Ovary (tissue), 9 donors: ENCODE measurements around the gene NIM1K. TPM values are rescaled to one million over a fixed set of nuclear protein-coding genes. Genes with fewer than 3 reads are reported as not detected.

Experiments used
- DNase-seq, 5 donors: peaks; one replicate each; pipeline ENCODE4 v3.0.0-alpha.2; 2019 to 2020
- H3K27ac ChIP-seq, 2 donors: fragments of 200-600 bp; one replicate each; pipeline versions ENCODE4 v1.5.1 to v1.8.0; 2019 to 2022
- H3K27me3 ChIP-seq: fragments of 200-600 bp; one replicate; pipeline ENCODE4 v1.8.0; 2022
- H3K36me3 ChIP-seq: fragments of 200-600 bp; sonication (generic); one replicate; pipeline ENCODE4 v1.5.1; 2019
- H3K4me1 ChIP-seq: one replicate; pipeline ENCODE4 v1.8.1; 2013; ENCODE audit warnings: mild to moderate bottlenecking, moderate library complexity; ENCODE audit not compliant: insufficient read depth
- H3K4me3 ChIP-seq: fragments of 200-600 bp; sonication (generic); one replicate; pipeline ENCODE4 v1.5.1; 2017
- H3K9me3 ChIP-seq, 2 donors: fragments of 200-600 bp in 1 of 2; sonication (generic) in 1 of 2; one replicate each; pipeline versions ENCODE4 v1.5.1 to v1.8.1; 2013 to 2019; ENCODE audit warnings: mild to moderate bottlenecking in 1 of 2, moderate library complexity in 1 of 2
- CTCF ChIP-seq, 3 donors: fragments of 450-650 bp in 2 of 3; fragments of 200-600 bp in 1 of 3; IDR thresholded peaks; one replicate each; pipeline versions ENCODE4 v1.5.1 to v1.8.0; 2016 to 2022; ENCODE audit warnings: antibody characterized with exemption in 3 of 3, mild to moderate bottlenecking in 1 of 3
- EP300 ChIP-seq: sonication (generic); formaldehyde crosslinking; IDR thresholded peaks from one replicate; pipeline ENCODE4 v1.6.1; 2017; ENCODE audit warnings: antibody characterized with exemption
- POLR2A ChIP-seq: fragments of 450-650 bp; IDR thresholded peaks from one replicate; pipeline ENCODE4 v1.6.1; 2017; ENCODE audit warnings: antibody characterized with exemption, mild to moderate bottlenecking, moderate library complexity
- WGBS, 3 donors: extraction: QIAGEN DNeasy Blood & Tissue Kit in 1 of 3; methylation state at CpG; one replicate each; pipeline versions ENCODE4 v1.1.5 to v1.1.7; 2013 to 2017; 5-methylcytosine and 5-hydroxymethylcytosine counted together
- intact Hi-C, 4 donors: fragments of 100-400 bp; cut with DNase I; formaldehyde crosslinking; loops; one replicate each; pipeline versions ENCODE4 v1.11.0 to v1.15.1; 2022 to 2023
- polyA plus RNA-seq, 2 donors: library from polyadenylated mRNA; stranded (reverse); fragments of 200-250 nt in 1 of 2; fragments of 350-450 nt in 1 of 2; fragmentation: Illumina TruSeq in 1 of 2; extraction: RNeasy Lipid Tissue Mini Kit (QIAGEN cat#74804) in 1 of 2; gene quantifications; one replicate each; pipeline ENCODE4 v1.2.3, GENCODE V29; 2013 to 2014
- total RNA-seq, 7 donors: library from RNA; depleted of rRNA in 2 of 7; stranded (reverse); fragments of >200 nt in 2 of 7; fragmentation: NEBNext Ultra II Directional in 3 of 7; extraction: Animal tissue kit (Norgen Biotek cat#: 25700) in 3 of 7; gene quantifications; one replicate each; pipeline versions ENCODE4 v1.1.0 to v1.2.4, GENCODE V29; 2016 to 2023
- donor health status: DM: no; HTN: no; CAD: no; lungs with moderate emphysema.
- donor health status: DM: no; HTN: no; CAD: no.
- donor health status: Bipolar disorder and iron deficiency.
- donor health status: DM: yes; HTN: yes; CAD: no.
- donor health status: DM: no; HTN: no; CAD: no.
- donor health status: DM: yes; HTN: yes; CAD: no.

Gene NIM1K
- total and polyA plus RNA-seq, 9 donors: 0.12 to 0.78 (median 0.35) TPM; not detected in 1

GRCh38 chr5:43279548-43280274 lies 87.7 kb downstream of the NIM1K start:
- DNase-seq: no peak
- Histone ChIP-seq H3K4me1 (no peaks in the 10 kb centered on the region), H3K27me3 (no peaks in the 10 kb centered on the region), H3K9me3 (no peaks in the 10 kb centered on the region), H3K27ac (no peak overlapping the region), H3K36me3 (no peaks in the 10 kb centered on the region), H3K4me3 (no peak overlapping the region)
- TF ChIP-seq POLR2A: no peak
- TF ChIP-seq EP300: no peak
- no peak for TF ChIP-seq CTCF (IDR thresholded peaks at IDR 0.05)
- intact Hi-C loops: no loop called here
- WGBS, 3 donors: 88 to 93% (median 89%) methylated on average over 12 of the region's 12 CpGs

- Histone ChIP-seq H3K27ac (no peak overlapping the region), H3K36me3 (no peaks in the 10 kb centered on the region), H3K9me3 (no peaks in the 10 kb centered on the region), H3K4me1 (no peaks in the 10 kb centered on the region), H3K27me3 (no peaks in the 10 kb centered on the region), H3K4me3 (no peak overlapping the region)
- no peak for TF ChIP-seq EP300
- TF ChIP-seq POLR2A: no peak
- DNase-seq: no peak
- 78 to 83% (median 79%) methylated on average over 7 of the region's 7 CpGs for WGBS, 3 donors
- intact Hi-C loops: no loop called here
These were observed 90.0 kb downstream of the NIM1K start for GRCh38 chr5:43281840-43282658.

GRCh38 chr5:43286623-43287022 lies 94.6 kb downstream of the NIM1K start:
- H3K4me3 ChIP-seq: no peak overlapping the region
- H3K27me3 ChIP-seq: no peaks in the 10 kb centered on the region
- DNase-seq: no peak
- no peak overlapping the region for H3K27ac ChIP-seq
- no peaks in the 10 kb centered on the region for H3K9me3 ChIP-seq
- no peaks in the 10 kb centered on the region for H3K36me3 ChIP-seq
- no peaks in the 10 kb centered on the region for H3K4me1 ChIP-seq
- intact Hi-C loops: no loop called here
- TF ChIP-seq EP300 (no peak), CTCF (IDR thresholded peaks at IDR 0.05) (no peak), POLR2A (no peak)

GRCh38 chr5:43287493-43287892 lies 95.5 kb downstream of the NIM1K start:
- no peaks in the 10 kb centered on the region for H3K9me3 ChIP-seq
- no peak for DNase-seq
- no peaks in the 10 kb centered on the region for H3K4me1 ChIP-seq
- no peak overlapping the region for H3K27ac ChIP-seq
- H3K36me3 ChIP-seq: no peaks in the 10 kb centered on the region
- H3K27me3 ChIP-seq: no peaks in the 10 kb centered on the region
- intact Hi-C loops: no loop called here
- no peak overlapping the region for H3K4me3 ChIP-seq
- no peak for TF ChIP-seq EP300
- TF ChIP-seq POLR2A: no peak
- TF ChIP-seq CTCF (IDR thresholded peaks at IDR 0.05): no peak
- WGBS, 3 donors: 91 to 96% (median 96%) methylated on average over 4 of the region's 4 CpGs
